GM19397 (cell line): ENCODE results near the gene CYTL1.
"Not testable (repeated sequence)": the region's sequence is repeated elsewhere in the genome, so short reads cannot be mapped to it uniquely, and the experiment has no call there.

Source experiments
- ATAC-seq: cut with Tn5 transposase; IDR thresholded peaks from one replicate; pipeline ENCODE4 v1.9.1; 2021; ENCODE audit warnings: mild to moderate bottlenecking, moderate library complexity; ENCODE audit not compliant: unreplicated experiment

The CYTL1 gene

DNA sequence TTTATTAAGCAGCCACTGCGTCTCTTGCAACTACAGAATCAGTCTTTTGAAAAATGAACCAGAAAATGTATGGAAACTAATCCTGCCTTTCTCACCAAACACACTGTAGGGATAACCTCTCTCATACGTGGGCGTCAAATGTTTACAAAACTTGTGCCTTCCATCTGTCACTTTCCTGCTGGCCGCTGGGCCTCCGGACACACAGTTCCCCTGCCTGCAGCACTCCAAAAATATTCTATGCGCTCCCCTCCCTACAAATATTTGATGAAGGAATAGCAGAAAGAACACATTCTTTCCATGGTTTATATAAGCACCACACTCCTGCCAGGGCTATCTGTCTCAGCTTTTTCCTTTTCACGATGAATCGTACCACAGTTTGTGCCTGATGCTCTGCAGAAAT lies 14.9 kb upstream of the CYTL1 start:
- no peak for ATAC-seq

DNA sequence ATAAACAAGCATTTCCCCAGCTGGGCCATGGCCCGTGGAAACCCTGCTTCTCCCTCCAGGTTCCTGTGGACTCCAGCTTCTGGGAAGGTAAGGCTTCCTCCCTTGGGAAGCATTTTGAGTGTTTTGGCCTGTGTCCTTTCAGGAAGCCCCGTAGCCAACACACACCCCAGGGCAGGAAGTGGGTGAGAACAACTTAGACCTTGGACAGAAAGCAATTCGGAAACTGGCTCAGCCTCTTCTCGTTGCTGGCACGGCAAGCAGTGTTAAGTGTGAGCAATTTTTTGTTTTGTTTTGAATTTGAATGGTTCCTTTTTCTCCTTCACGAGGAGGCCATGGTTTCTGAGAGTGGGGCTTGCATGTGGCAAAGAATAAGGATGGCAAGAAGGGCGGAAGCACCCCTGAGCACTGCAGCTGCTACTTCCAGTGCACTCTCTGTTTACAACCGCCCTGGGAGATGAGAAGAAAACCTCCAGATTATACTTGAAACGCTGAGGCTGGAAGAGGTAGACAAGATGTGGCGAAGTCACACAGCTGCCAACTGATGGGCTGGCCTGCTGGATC lies 14.1 kb upstream of the CYTL1 start:
- ATAC-seq: no peak

DNA sequence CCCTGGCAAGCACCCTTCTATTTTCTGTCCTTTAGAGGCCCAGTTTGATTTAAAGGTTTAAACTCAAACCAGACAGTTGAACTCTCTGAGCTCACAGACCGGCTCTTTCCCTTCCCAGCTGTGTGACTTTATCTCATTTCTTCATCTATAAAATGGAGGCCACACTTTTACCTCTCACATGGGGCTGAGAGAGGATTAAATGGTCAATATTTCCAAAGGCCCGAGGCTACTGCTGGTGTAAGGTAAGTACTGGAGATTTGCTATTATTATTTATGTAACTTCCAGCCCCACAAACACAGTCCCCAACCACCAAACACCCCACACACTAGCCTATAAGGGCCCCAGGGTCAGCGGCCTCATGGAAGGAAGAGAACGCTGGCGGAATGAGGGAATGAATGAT lies 13.6 kb upstream of the CYTL1 start:
- ATAC-seq: no peak

- ATAC-seq: no peak
Observed at GRCh38 chr4:5030927-5031326, 11.7 kb upstream of the CYTL1 start.

DNA sequence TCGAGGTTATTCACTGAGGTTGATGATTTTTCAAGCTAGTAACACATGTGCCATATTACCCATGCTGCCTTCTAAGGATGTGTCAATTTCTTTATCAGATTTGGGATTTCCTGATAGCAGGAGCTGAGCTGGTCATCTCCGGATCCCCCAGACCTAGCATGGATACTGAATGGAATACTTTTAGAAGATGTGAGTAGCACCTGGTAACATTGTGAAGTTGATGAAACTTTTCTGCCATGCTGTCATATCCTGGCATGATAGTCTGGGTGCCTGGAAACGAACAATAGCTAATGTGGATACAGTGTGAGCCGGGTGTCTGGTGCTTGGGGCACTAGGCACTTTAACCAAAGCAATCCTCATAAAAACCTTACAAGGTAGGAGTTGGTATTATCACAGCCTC lies 11.0 kb upstream of the CYTL1 start:
- ATAC-seq: no peak

DNA sequence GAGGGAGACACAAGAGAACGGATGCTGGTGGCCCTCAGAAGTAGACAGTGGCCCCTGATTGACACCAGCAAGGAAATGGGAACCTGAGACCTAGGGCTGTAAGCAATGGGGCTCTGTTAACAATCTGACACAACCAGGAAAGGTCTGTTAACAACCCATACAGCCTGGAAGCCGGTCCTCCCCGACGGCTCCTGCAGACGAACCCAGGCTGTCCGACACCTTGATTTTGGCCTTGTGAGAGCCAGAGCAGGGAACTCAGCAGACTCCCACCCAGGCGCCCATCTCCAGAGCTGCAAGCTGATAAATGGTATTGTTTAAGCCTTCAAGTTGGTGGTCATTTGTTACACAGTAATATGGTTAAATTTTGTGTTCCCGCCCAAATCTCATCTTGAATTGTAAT lies 10.2 kb upstream of the CYTL1 start:
- ATAC-seq: no peak

- ATAC-seq: no peak
Observed at GRCh38 chr4:5028480-5028879, 9.2 kb upstream of the CYTL1 start.

GRCh38 chr4:5027346-5027745 lies 8.1 kb upstream of the CYTL1 start:
- ATAC-seq: no peak

DNA sequence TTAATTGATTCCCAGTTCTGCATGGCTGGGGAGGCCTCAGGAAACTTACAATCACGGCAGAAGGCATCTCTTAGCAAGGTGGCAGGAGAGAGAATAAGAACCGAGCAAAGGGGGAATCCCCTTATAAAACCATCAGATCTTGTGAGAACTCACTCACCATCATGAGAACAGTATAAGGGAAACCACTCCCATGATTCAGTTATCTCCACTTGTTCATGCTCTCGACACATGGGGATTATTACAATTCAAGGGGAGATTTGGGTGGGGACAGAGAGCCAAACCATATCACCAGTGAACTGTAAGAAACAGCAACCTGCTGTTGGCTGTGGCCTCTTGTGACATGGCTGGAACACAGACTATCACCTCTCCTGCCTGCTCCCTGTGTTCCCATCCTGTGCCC lies 7.1 kb upstream of the CYTL1 start:
- no peak for ATAC-seq

DNA sequence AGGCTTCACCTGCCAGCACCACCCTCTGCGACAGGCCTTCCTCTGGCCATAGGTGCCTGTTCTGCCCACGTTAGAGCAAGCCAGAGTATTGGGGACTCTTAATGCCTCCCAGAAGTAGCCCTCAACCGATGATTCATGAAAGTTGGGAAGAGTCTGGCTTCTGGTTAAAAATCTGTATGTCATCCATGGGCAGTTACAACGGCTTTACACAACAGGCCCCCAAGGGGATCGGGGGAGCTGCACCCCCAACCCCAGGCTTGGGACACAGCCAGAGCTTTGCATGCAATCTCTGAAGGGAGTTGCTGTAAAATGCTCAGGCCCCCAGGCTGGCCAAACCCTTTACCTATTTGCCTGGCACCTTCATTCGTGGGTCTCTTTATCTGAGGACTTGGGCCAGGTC lies 5.4 kb upstream of the CYTL1 start:
- no peak for ATAC-seq

GRCh38 chr4:5021546-5021945 lies 2.3 kb upstream of the CYTL1 start:
- no peak for ATAC-seq

GRCh38 chr4:5020341-5020740 lies 1.1 kb upstream of the CYTL1 start:
- ATAC-seq: no peak

DNA sequence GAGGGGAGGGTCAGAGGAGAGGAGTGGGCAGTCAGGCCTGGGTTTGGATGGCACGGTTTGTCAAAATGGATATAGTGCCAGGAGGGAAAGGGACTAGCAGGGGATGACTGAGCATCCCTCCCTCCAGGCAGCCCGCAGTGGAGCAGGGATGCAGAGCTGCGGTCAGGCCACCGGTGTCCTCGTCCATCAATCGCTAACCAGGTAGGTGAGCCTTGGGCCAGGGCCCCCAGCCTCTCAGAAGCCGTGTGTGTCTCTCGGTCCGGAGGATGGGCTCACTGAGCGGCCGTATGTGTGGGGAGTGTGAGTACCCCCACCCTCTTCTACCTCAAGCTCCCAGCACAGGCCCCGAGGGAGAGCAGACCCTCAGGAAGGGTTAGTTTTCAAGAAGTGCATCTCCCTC lies 538 bp upstream of the CYTL1 start:
- ATAC-seq: no peak

DNA sequence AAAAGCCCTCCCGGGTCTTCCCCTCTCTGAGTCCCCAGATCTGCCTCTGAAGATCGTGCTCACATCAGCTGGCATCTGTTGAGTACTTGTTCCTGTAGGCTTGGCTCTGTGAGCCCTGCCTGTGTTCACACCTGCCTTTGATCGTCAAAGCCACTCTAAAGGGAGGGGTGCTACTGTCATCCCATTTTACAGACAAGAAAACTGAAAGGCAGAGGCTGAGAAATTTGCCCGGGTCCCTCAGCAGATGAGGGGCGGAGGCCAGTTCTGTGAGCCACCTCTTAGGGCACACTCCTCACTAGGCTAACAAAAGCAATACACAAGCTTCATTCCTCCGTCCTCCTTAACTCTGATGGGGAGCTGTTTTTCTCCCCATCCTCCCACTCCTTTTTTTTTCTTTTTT lies 655 bp downstream of the CYTL1 start:
- ATAC-seq: no peak

DNA sequence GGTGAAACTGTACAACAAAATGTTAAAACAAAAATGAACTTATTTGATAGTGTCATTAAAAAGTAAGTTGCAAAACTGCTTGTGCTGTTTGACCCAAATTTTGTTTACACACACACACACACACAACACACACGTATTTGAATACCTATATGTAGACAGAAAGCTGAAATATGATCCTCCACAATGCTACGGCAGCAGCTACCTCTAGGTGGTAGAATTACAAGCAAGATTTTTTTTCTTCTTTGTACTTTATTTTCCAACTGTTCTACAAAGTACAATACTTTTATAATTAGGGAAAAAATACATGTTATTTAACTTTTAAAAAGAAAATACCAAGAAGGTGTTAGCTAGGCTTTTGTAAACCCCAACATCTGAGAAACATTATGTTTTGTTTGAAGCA lies 1.2 kb downstream of the CYTL1 start:
- ATAC-seq: no peak

- ATAC-seq: no peak
Observed at GRCh38 chr4:5014007-5014682, 5.1 kb downstream of the CYTL1 start.

- no peak for ATAC-seq
Observed at GRCh38 chr4:5012958-5013357, 6.3 kb downstream of the CYTL1 start.

GRCh38 chr4:5012244-5012898 lies 6.9 kb downstream of the CYTL1 start:
- ATAC-seq: no peak

- no peak for ATAC-seq
Observed at GRCh38 chr4:5010984-5011383, 8.3 kb downstream of the CYTL1 start.

GRCh38 chr4:5009796-5010195 lies 9.5 kb downstream of the CYTL1 start:
- no peak for ATAC-seq

DNA sequence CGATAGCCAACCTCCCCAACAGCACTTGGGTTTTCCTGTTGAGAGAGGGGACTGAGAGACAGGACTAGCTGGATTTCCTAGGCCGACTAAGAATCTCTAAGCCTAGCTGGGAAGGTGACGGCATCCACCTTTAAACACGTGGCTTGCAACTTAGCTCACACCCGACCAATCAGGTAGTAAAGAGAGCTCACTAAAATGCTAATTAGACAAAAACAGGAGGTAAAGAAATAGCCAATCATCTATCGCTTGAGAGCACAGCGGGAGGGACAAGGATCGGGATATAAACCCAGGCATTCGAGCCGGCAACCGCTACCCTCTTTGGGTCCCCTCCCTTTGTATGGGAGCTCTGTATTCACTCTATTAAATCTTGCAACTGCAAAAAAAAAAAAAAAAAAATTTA lies 12.3 kb downstream of the CYTL1 start:
- ATAC-seq: not testable (repeated sequence)

GRCh38 chr4:5004496-5004895 lies 14.8 kb downstream of the CYTL1 start:
- ATAC-seq: no peak

DNA sequence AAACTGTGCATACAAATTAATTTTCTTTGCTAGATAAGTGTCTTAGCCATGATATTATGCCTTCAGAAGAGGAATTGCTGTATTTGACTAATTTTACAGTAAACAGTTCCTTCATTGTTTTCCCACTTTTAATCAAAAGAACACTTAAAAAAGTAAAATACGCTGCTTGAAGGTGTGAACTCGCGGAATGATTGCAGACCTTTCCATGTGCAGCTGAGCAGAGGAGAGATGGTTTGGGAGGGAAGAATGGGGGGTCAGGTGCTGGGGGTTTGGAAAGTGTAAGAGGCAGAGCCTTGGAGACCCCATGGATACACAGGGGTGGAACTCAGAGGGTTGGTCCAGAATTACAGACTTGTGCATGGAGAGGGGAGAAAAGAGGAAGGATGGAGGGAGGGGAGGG lies 15.3 kb downstream of the CYTL1 start:
- ATAC-seq: no peak
